Measurements from ENCODE around the gene ROBO1. TPM values are rescaled to one million over a fixed set of nuclear protein-coding genes. Genes with fewer than 3 reads are reported as not detected.

ROBO1 gene
- total and polyA plus RNA-seq, 2 donors (not counting 1 experiment from before 2014, with no cell fraction given): 0.27 to 3.2 TPM

DNA sequence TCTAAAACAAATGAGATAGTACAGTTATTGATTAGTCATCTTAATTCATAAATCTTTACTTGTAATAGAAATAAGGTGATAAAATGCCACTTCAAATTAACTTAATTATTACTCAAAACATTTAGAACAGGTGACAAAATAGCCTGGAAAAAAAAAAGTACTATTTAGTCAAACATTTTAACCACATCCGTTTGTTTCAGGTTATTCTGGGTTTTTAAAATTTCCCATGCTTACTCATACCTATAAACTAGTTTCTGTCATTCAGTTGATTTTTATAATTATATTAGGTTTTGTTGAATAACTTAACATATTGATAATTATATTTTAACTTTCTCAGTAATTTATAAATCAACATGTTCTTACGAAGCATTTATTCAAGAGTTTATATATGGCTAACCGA, 483.0 kb downstream of the ROBO1 start:
- POLR2A ChIA-PET: no interaction called here

DNA sequence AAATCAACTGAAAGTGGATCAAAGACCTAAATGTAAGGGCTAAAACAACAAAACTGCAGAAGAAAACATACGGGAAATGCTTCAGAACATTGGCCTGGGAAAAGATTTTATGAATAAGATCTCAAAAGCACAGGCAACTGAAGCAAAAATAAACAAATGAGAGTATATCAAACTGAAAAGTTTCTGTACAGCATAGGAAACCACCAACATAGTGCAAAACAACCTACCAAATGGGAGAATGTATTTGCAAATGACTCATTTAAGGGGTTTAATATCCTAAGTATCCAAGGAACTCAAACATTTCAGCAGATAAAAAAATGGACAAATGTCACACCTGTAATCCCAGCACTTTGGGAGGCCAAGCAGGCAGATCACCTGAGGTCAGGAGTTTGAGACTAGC, 489.1 kb downstream of the ROBO1 start:
- Histone ChIP-seq H2AFZ (ENCODE audit: insufficient read depth, low read depth, low read length, poor library complexity, severe bottlenecking) (no peak overlapping the region), H3K79me2 (ENCODE audit: control insufficient read depth, insufficient read depth, low read length) (no peaks in the 10 kb centered on the region), H3K4me3 (ENCODE audit: control extremely low read depth in 1 of 5, extremely low read depth in 1 of 5, insufficient read depth in 1 of 5, low read depth in 2 of 5, low read length in 4 of 5) (no peak overlapping the region), H3K27ac (ENCODE audit: low read length in 2 of 2) (no peak overlapping the region), H3K9me3 (ENCODE audit: control extremely low read depth in 1 of 3, control insufficient read depth in 2 of 3, insufficient read depth in 1 of 3, low read length in 2 of 3) (no peaks in the 10 kb centered on the region), H3K4me1 (ENCODE audit: control insufficient read depth in 2 of 2, insufficient read depth in 2 of 2, low read length in 2 of 2) (no peaks in the 10 kb centered on the region), H4K20me1 (ENCODE audit: control insufficient read depth, insufficient read depth, low read length, poor library complexity, severe bottlenecking) (no peaks in the 10 kb centered on the region), H3K9ac (ENCODE audit: low read length) (no peak overlapping the region), H3K4me2 (replicated peaks; ENCODE audit: low read depth, low read length, poor library complexity, severe bottlenecking) (no peak overlapping the region), H3K27me3 (replicated peaks in 1 of 4; ENCODE audit: control extremely low read depth in 1 of 4, control insufficient read depth in 3 of 4, insufficient read depth in 4 of 4, low read length in 3 of 4) (no peaks in the 10 kb centered on the region), H3K36me3 (replicated peaks in 1 of 2; ENCODE audit: control extremely low read depth in 1 of 2, control insufficient read depth in 1 of 2, extremely low read depth in 1 of 2, insufficient read depth in 2 of 2, low read length in 1 of 2) (no peaks in the 10 kb centered on the region)
- Mint-ChIP-seq H3K27me3 (no peaks in the 10 kb centered on the region), H3K4me3 (no peak overlapping the region), H3K9me3 (ENCODE audit: insufficient read depth) (no peaks in the 10 kb centered on the region), H3K27ac (no peak overlapping the region), H3K4me1 (no peaks in the 10 kb centered on the region)
- CTCF ChIA-PET: no interaction called here
- POLR2A ChIA-PET: no interaction called here
- no CpG with 5 or more reads among the region's 1 CpG for WGBS (ENCODE audit: insufficient coverage)
- ATAC-seq (ENCODE audit: low read depth) (no peak), DNase-seq (no peak)
- TF ChIP-seq EZH2 (IDR thresholded peaks at IDR 0.05; ENCODE audit: borderline replicate concordance, insufficient read depth, low read depth, low read length, poor library complexity, severe bottlenecking): no peak
- no peak for TF ChIP-seq CTCF (IDR thresholded peaks at IDR 0.05)
- intact Hi-C loops (cut with micrococcal nuclease): no loop called here

More for the DNA sequence above, 483.0 kb downstream of the ROBO1 start:
- no peaks in the 10 kb centered on the region for H3K4me1 Mint-ChIP-seq
- no peaks in the 10 kb centered on the region for H3K9me3 Mint-ChIP-seq (ENCODE audit: insufficient read depth)
- no peak overlapping the region for H3K27ac Mint-ChIP-seq
- Histone ChIP-seq H3K36me3 (replicated peaks in 1 of 2; ENCODE audit: control extremely low read depth in 1 of 2, control insufficient read depth in 1 of 2, extremely low read depth in 1 of 2, insufficient read depth in 2 of 2, low read length in 1 of 2) (no peaks in the 10 kb centered on the region), H2AFZ (ENCODE audit: insufficient read depth, low read depth, low read length, poor library complexity, severe bottlenecking) (no peak overlapping the region), H3K79me2 (ENCODE audit: control insufficient read depth, insufficient read depth, low read length) (no peaks in the 10 kb centered on the region), H3K9me3 (ENCODE audit: control extremely low read depth in 1 of 3, control insufficient read depth in 2 of 3, insufficient read depth in 1 of 3, low read length in 2 of 3) (no peaks in the 10 kb centered on the region), H3K27ac (ENCODE audit: low read length in 2 of 2) (no peak overlapping the region), H3K4me3 (ENCODE audit: control extremely low read depth in 1 of 5, extremely low read depth in 1 of 5, insufficient read depth in 1 of 5, low read depth in 2 of 5, low read length in 4 of 5) (no peak overlapping the region), H4K20me1 (ENCODE audit: control insufficient read depth, insufficient read depth, low read length, poor library complexity, severe bottlenecking) (no peaks in the 10 kb centered on the region), H3K4me1 (ENCODE audit: control insufficient read depth in 2 of 2, insufficient read depth in 2 of 2, low read length in 2 of 2) (no peaks in the 10 kb centered on the region), H3K27me3 (replicated peaks in 1 of 4; ENCODE audit: control extremely low read depth in 1 of 4, control insufficient read depth in 3 of 4, insufficient read depth in 4 of 4, low read length in 3 of 4) (no peaks in the 10 kb centered on the region), H3K4me2 (replicated peaks; ENCODE audit: low read depth, low read length, poor library complexity, severe bottlenecking) (no peak overlapping the region), H3K9ac (ENCODE audit: low read length) (no peak overlapping the region)
- WGBS (ENCODE audit: insufficient coverage): no CpG with 5 or more reads among the region's 3 CpGs
- no peaks in the 10 kb centered on the region for H3K27me3 Mint-ChIP-seq
- ATAC-seq (ENCODE audit: low read depth) (no peak), DNase-seq (no peak)
- intact Hi-C loops (cut with micrococcal nuclease): no loop called here
- TF ChIP-seq CTCF (IDR thresholded peaks at IDR 0.05) (no peak), EZH2 (IDR thresholded peaks at IDR 0.05; ENCODE audit: borderline replicate concordance, insufficient read depth, low read depth, low read length, poor library complexity, severe bottlenecking) (no peak)
- H3K4me3 Mint-ChIP-seq: no peak overlapping the region
- CTCF ChIA-PET: no interaction called here

Data from B cell (primary cell).